ENCODE results near the gene CARD19. TPM values are rescaled to one million over a fixed set of nuclear protein-coding genes. Genes with fewer than 3 reads are reported as not detected.

The CARD19 gene
- total RNA-seq, 1 experiment from 2014 or later: 54.5 TPM

DNA sequence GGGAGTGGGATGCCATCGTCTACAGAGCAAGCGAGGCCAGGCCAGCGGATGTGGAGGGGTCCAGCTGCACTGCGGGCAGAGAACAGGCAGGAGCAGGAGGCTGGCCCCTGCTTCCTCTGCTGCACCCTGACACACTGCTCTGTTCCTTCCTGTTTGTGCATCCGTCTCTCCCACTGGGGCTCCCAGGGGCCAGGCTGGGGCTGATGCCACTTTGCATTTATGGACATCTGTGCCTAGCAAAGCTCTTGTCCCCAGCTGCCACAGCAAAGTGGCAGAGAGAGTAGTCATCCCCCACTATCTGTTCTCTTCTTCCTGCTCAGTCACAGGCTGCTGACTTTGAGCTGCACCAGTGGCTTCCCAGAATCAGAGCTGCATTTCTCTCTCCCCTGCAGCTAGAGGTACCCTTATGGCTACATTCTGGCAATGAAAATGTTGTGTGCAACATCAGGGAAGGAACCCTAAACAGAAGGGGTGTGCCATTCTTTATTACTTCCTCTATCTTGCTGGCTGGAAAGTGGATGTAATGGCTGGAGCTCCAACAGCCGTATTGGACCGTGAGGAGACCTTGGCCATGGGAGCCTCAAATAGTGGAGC is 42.3 kb downstream of the CARD19 start:
- ChIA-PET CTCF (interaction anchor here (0.8 kb wide), 1 partner anchor 16 kb away, joined by 3 read pairs; no protein-coding TSS in a partner anchor), POLR2A (no interaction called here), RAD21 (ENCODE audit: low non-redundant PET in 1 of 2, low total read pairs in 2 of 2, uncharacterized antibody in 2 of 2, unreplicated experiment in 2 of 2) (no interaction called here)
- no peak for ATAC-seq
- DNase-seq (ENCODE audit: low read depth, low spot score): no peak
- H2AFZ ChIP-seq (ENCODE audit: low read depth, low read length, poor library complexity, severe bottlenecking): no peak overlapping the region
- no peaks in the 10 kb centered on the region for H4K20me1 ChIP-seq (ENCODE audit: insufficient read depth)
- H3K79me2 ChIP-seq (ENCODE audit: insufficient read depth, low read length): peaks cover 3% of the 10 kb centered on the region; the same call in 1 of the 2 replicates
- no peak overlapping the region for H3K27ac ChIP-seq (ENCODE audit: low read depth, low read length)
- H3K27me3 ChIP-seq (ENCODE audit: insufficient read depth, low read length): no peaks in the 10 kb centered on the region
- TF ChIP-seq POLR2AphosphoS5 (IDR thresholded peaks at IDR 0.05; ENCODE audit: low read depth, low read length) (no peak), SIN3A (IDR thresholded peaks at IDR 0.05; ENCODE audit: low read depth) (no peak), FOSL1 (IDR thresholded peaks at IDR 0.05; ENCODE audit: low read depth) (no peak), EZH2 (IDR thresholded peaks at IDR 0.05) (no peak), CEBPB (IDR thresholded peaks at IDR 0.05; ENCODE audit: low read depth) (no peak), EZH2phosphoT487 (IDR thresholded peaks at IDR 0.05; ENCODE audit: borderline replicate concordance) (no peak)
- TF ChIP-seq, protein P1, sequence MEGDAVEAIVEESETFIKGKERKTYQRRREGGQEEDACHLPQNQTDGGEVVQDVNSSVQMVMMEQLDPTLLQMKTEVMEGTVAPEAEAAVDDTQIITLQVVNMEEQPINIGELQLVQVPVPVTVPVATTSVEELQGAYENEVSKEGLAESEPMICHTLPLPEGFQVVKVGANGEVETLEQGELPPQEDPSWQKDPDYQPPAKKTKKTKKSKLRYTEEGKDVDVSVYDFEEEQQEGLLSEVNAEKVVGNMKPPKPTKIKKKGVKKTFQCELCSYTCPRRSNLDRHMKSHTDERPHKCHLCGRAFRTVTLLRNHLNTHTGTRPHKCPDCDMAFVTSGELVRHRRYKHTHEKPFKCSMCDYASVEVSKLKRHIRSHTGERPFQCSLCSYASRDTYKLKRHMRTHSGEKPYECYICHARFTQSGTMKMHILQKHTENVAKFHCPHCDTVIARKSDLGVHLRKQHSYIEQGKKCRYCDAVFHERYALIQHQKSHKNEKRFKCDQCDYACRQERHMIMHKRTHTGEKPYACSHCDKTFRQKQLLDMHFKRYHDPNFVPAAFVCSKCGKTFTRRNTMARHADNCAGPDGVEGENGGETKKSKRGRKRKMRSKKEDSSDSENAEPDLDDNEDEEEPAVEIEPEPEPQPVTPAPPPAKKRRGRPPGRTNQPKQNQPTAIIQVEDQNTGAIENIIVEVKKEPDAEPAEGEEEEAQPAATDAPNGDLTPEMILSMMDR (IDR thresholded peaks at IDR 0.05 in 2 of 3, conservative IDR thresholded peaks at IDR 0.05 in 1 of 3; ENCODE audit: borderline replicate concordance in 1 of 3, insufficient read depth in 1 of 3, low read depth in 2 of 3, low read length in 2 of 3): no peak
- no peak overlapping the region for H3K9ac ChIP-seq (ENCODE audit: low read length)
- H3K4me2 ChIP-seq (ENCODE audit: low read length): no peak overlapping the region
- BruUV-seq (replicated peaks): no TSS peak
- intact Hi-C loops (cut with micrococcal nuclease): no loop called here
- H3K9me3 ChIP-seq (ENCODE audit: control insufficient read depth in 1 of 2, insufficient read depth in 1 of 2, low read depth in 1 of 2, low read length in 2 of 2): no peaks in the 10 kb centered on the region
- peaks cover 5 to 16% of the 10 kb centered on the region in 2 experiments; a peak in 3 of 4 replicates for H3K4me1 ChIP-seq (ENCODE audit: control insufficient read depth in 1 of 2, insufficient read depth in 2 of 2, low read length in 2 of 2)
- no peaks in the 10 kb centered on the region for H3K9me2 ChIP-seq (ENCODE audit: insufficient read depth)
- no peaks in the 10 kb centered on the region for H3K36me3 ChIP-seq (ENCODE audit: control insufficient read depth in 1 of 2, insufficient read depth in 2 of 2, low read length in 2 of 2)
- H3K4me3 ChIP-seq (replicated peaks in 1 of 2; ENCODE audit: low read depth in 1 of 2, low read length in 2 of 2): no peak overlapping the region
